Panc1 (cell line): ENCODE results near the gene SNX4. TPM values are rescaled to one million over a fixed set of nuclear protein-coding genes. Genes with fewer than 3 reads are reported as not detected.
"Not testable (repeated sequence)": the region's sequence is repeated elsewhere in the genome, so short reads cannot be mapped to it uniquely, and the experiment has no call there.

ENCODE experiments used
- ATAC-seq: fragments of 200-7000 bp; cut with Tn5 transposase; 2 replicates; pipeline ENCODE4 v1.9.1; 2020; ENCODE audit warnings: mild to moderate bottlenecking, moderate library complexity
- BruUV-seq: library from RNA; stranded (reverse); fragments of 400-500 nt; replicated peaks from 2 replicates; lab custom pipeline; 2021; lab: Mats Ljungman, UMichigan
- CTCF ChIA-PET: fragments of 300-600 bp; sonication (Branson Sonifier 250); formaldehyde crosslinking; loops from one replicate; lab custom pipeline; 2022; ENCODE audit warnings: antibody characterized with exemption; lab: Charles Lee
- POLR2A ChIA-PET: fragments of 300-600 bp; sonication (Branson Sonifier 250); formaldehyde crosslinking; loops from one replicate; lab custom pipeline; 2022; ENCODE audit warnings: antibody characterized with exemption; lab: Charles Lee
- DNase-seq: peaks from one replicate; pipeline ENCODE4 v3.0.0-alpha.2; 2010; ENCODE audit warnings: low read depth, low spot score
- H3K27ac ChIP-seq: 2 replicates; pipeline ENCODE4 v1.5.1; 2011; ENCODE audit warnings: mild to moderate bottlenecking, low read length, inconsistent platforms
- H3K27me3 ChIP-seq: fragments of 200-500 bp; sonication (Bioruptor generic); 2 replicates; pipeline ENCODE4 v1.6.0; 2014; ENCODE audit warnings: low read length, inconsistent platforms; ENCODE audit not compliant: control insufficient read depth, insufficient read depth
- H3K36me3 ChIP-seq: fragments of 200-500 bp; sonication (Bioruptor generic); 2 replicates; pipeline ENCODE4 v1.5.1; 2014; ENCODE audit warnings: inconsistent platforms, mild to moderate bottlenecking, low read length, moderate library complexity; ENCODE audit not compliant: control insufficient read depth, insufficient read depth
- H3K4me1 ChIP-seq: 2 replicates; pipeline ENCODE4 v1.5.1; 2011; ENCODE audit warnings: inconsistent platforms, mild to moderate bottlenecking, low read length, moderate library complexity; ENCODE audit not compliant: control insufficient read depth, insufficient read depth
- H3K4me3 ChIP-seq, 2 experiments: 2 replicates each; pipeline ENCODE4 v1.5.1; 2011 to 2012; ENCODE audit warnings: low read depth in 2 of 2, low read length in 2 of 2, mild to moderate bottlenecking in 2 of 2, inconsistent platforms in 1 of 2, moderate library complexity in 1 of 2
- H3K9me3 ChIP-seq: fragments of 200-500 bp; sonication (Bioruptor generic); 2 replicates; pipeline ENCODE4 v1.5.1; 2014; ENCODE audit warnings: low read depth, mild to moderate bottlenecking, inconsistent platforms, low read length, moderate library complexity; ENCODE audit not compliant: control insufficient read depth, insufficient read depth
- POLR2AphosphoS5 ChIP-seq: IDR thresholded peaks from 2 replicates; pipeline ENCODE4 v1.6.1; 2012; ENCODE audit warnings: mild to moderate bottlenecking, low read depth, low read length, moderate library complexity
- SIN3A ChIP-seq: IDR thresholded peaks from 2 replicates; pipeline ENCODE4 v1.6.1; 2012; ENCODE audit warnings: low read depth, mild to moderate bottlenecking, low read length, moderate library complexity, borderline replicate concordance; ENCODE audit not compliant: insufficient read depth
- TCF7L2 ChIP-seq: IDR thresholded peaks from 2 replicates; pipeline ENCODE4 v1.6.1; 2011; ENCODE audit warnings: mild to moderate bottlenecking, low read depth, low read length, inconsistent platforms
- in situ Hi-C: cut with HindIII; loops from 2 replicates; pipeline ENCODE4 v1.10.0; 2016; ENCODE audit warnings: low sequenced_read_pairs, low pct_unique_long_range_greater_than_20kb
- intact Hi-C: fragments of 100-400 bp; cut with micrococcal nuclease; formaldehyde crosslinking; loops from one replicate; pipeline ENCODE4 v1.10.0; 2022; ENCODE audit not compliant: unreplicated experiment
- total RNA-seq: library from RNA; stranded (reverse); gene quantifications from one replicate; pipeline ENCODE4 v1.2.1, GENCODE V29; 2021; ENCODE audit not compliant: unreplicated experiment
- TF ChIP-seq, protein P1 (sequence below), 2 experiments: IDR thresholded peaks; 2 replicates each; pipeline ENCODE4 v1.6.1; 2011 to 2012; ENCODE audit warnings: low read depth in 2 of 2, control low read depth in 1 of 2, low read length in 1 of 2, mild to moderate bottlenecking in 1 of 2, moderate library complexity in 1 of 2; ENCODE audit not compliant: insufficient read depth in 1 of 2
- TF ChIP-seq, protein P2 (sequence below): fragments of 450-650 bp; IDR thresholded peaks from 2 replicates; pipeline ENCODE4 v1.5.1; 2017; ENCODE audit warnings: mild to moderate bottlenecking

SNX4 gene
- total RNA-seq, 1 experiment from 2014 or later, result 34.3 TPM

DNA sequence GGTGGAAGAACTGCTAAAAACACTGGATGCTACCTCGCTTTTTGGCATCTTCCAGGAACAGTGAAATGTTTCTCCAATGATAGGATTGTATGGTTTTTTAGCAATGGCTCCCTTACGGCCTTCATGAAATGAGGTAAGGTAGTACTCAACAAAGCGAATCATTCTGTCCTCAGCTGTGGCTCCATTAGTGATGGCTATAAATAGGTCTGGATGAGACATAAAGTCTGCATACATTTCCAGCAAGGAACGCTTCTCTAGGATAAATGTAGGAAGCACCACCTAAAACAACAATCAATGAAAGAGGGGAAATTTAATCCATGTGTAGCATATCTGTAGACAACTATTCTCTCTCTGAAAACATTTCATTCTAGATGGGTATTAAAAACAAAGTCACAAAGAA lies 32.4 kb upstream of the SNX4 start:
- ATAC-seq, result no peak
- H3K36me3 ChIP-seq, result peaks cover 2% of the 10 kb centered on the region; the same call in 1 of the 2 replicates
- ChIA-PET CTCF (no interaction called here), POLR2A (no interaction called here)
- intact Hi-C loops, result no loop called here
- H3K4me1 ChIP-seq, result no peaks in the 10 kb centered on the region
- no peak for DNase-seq
- TF ChIP-seq, protein P1, sequence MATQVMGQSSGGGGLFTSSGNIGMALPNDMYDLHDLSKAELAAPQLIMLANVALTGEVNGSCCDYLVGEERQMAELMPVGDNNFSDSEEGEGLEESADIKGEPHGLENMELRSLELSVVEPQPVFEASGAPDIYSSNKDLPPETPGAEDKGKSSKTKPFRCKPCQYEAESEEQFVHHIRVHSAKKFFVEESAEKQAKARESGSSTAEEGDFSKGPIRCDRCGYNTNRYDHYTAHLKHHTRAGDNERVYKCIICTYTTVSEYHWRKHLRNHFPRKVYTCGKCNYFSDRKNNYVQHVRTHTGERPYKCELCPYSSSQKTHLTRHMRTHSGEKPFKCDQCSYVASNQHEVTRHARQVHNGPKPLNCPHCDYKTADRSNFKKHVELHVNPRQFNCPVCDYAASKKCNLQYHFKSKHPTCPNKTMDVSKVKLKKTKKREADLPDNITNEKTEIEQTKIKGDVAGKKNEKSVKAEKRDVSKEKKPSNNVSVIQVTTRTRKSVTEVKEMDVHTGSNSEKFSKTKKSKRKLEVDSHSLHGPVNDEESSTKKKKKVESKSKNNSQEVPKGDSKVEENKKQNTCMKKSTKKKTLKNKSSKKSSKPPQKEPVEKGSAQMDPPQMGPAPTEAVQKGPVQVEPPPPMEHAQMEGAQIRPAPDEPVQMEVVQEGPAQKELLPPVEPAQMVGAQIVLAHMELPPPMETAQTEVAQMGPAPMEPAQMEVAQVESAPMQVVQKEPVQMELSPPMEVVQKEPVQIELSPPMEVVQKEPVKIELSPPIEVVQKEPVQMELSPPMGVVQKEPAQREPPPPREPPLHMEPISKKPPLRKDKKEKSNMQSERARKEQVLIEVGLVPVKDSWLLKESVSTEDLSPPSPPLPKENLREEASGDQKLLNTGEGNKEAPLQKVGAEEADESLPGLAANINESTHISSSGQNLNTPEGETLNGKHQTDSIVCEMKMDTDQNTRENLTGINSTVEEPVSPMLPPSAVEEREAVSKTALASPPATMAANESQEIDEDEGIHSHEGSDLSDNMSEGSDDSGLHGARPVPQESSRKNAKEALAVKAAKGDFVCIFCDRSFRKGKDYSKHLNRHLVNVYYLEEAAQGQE (IDR thresholded peaks at IDR 0.05; ENCODE audit: insufficient read depth in 1 of 2, low read depth in 2 of 2, low read length in 1 of 2), result no peak
- TF ChIP-seq SIN3A (no peak), TCF7L2 (no peak), POLR2AphosphoS5 (no peak)
- TF ChIP-seq, protein P2, sequence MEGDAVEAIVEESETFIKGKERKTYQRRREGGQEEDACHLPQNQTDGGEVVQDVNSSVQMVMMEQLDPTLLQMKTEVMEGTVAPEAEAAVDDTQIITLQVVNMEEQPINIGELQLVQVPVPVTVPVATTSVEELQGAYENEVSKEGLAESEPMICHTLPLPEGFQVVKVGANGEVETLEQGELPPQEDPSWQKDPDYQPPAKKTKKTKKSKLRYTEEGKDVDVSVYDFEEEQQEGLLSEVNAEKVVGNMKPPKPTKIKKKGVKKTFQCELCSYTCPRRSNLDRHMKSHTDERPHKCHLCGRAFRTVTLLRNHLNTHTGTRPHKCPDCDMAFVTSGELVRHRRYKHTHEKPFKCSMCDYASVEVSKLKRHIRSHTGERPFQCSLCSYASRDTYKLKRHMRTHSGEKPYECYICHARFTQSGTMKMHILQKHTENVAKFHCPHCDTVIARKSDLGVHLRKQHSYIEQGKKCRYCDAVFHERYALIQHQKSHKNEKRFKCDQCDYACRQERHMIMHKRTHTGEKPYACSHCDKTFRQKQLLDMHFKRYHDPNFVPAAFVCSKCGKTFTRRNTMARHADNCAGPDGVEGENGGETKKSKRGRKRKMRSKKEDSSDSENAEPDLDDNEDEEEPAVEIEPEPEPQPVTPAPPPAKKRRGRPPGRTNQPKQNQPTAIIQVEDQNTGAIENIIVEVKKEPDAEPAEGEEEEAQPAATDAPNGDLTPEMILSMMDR, result no peak
- in situ Hi-C loops, result no loop called here
- no TSS peak for BruUV-seq
- no peak overlapping the region for H3K27ac ChIP-seq
- H3K4me3 ChIP-seq, result no peak overlapping the region
- H3K9me3 ChIP-seq, result no peaks in the 10 kb centered on the region
- H3K27me3 ChIP-seq, result no peaks in the 10 kb centered on the region

GRCh38 chr3:125528920-125529319 lies 8.9 kb upstream of the SNX4 start:
- DNase-seq (no peak), ATAC-seq (no peak)
- CTCF ChIA-PET, result no interaction called here
- POLR2A ChIA-PET, result no interaction called here
- intact Hi-C loops, result no loop called here
- no TSS peak for BruUV-seq
- in situ Hi-C loops, result no loop called here
- Histone ChIP-seq H3K4me3 (no peak overlapping the region), H3K27ac (no peak overlapping the region), H3K9me3 (no peaks in the 10 kb centered on the region), H3K4me1 (no peaks in the 10 kb centered on the region), H3K27me3 (no peaks in the 10 kb centered on the region), H3K36me3 (peaks cover 20% of the 10 kb centered on the region; the same call in 1 of the 2 replicates)
- no peak for TF ChIP-seq POLR2AphosphoS5

DNA sequence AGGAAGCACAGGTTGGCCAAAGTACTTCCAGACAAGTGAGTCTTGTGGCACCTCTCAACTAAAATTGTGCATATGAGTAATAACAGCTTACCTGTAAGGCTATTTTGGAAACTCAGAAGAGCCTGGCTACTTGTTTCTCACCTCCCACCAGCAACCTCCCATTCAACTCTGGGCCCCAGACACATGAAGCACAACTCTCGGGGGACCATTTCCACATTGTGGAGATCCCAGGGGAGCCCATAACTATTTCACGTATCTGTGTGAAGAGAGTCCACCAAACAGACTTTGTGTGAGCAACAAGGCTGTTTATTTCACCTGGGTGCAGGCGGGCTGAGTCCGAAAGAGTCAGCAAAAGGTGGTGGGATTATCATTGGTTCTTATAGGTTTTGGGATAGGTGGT lies 5.2 kb upstream of the SNX4 start:
- no TSS peak for BruUV-seq
- H3K27ac ChIP-seq, result no peak overlapping the region
- no peaks in the 10 kb centered on the region for H3K9me3 ChIP-seq
- in situ Hi-C loops (no loop called here), intact Hi-C loops (no loop called here)
- CTCF ChIA-PET, result no interaction called here
- 0 out of 2 replicates have a peak, but pooled peaks cover 3% of the 10 kb centered on the region for H3K4me1 ChIP-seq
- no peak overlapping the region for H3K4me3 ChIP-seq
- ATAC-seq (no peak), DNase-seq (no peak)
- H3K27me3 ChIP-seq, result no peaks in the 10 kb centered on the region
- no peak for TF ChIP-seq TCF7L2
- H3K36me3 ChIP-seq, result peaks cover 11% of the 10 kb centered on the region; the same call in 1 of the 2 replicates
- POLR2A ChIA-PET, result interaction anchor here (0.6 kb wide), 1 partner anchor 36 kb away, joined by 5 read pairs; no protein-coding TSS in a partner anchor

DNA sequence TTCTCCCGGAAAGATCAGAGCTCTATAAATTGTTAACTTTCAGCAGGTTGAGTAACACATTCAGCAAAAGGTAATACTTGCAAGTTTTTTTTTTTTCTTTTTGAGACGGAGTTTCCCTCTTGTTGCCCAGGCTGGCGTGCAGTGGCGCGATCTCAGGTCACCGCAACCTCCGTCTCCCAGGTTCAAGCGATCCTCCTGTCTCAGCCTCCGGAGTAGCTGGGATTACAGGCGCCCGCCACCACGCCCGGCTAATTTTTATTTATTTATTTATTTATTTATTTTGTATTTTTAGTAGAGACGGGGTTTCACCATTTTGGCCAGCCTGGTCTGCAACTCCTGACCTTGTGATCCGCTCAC lies 539 bp upstream of the SNX4 start:
- H3K9me3 ChIP-seq, H3K36me3 ChIP-seq, H3K27me3 ChIP-seq, intact Hi-C loops, DNase-seq, ATAC-seq, in situ Hi-C loops, H3K4me1 ChIP-seq: not testable (repeated sequence)
- peak overlapping the region; percentile 67 for H3K27ac ChIP-seq
- TSS peak; percentile 94 for BruUV-seq
- CTCF ChIA-PET, result interaction anchor here (0.6 kb wide), 1 partner anchor 82 kb away, joined by 5 read pairs; no protein-coding TSS in a partner anchor
- POLR2A ChIA-PET, result interaction anchor here (0.6 to 0.7 kb wide), 3 partner anchors 75 to 899 kb away, joined by 4 to 9 read pairs (median 4); no protein-coding TSS in a partner anchor
- peak overlapping the region; percentile 69 to 95 for H3K4me3 ChIP-seq
